ENCODE measurements around the gene FLAD1.

The FLAD1 gene

GRCh38 chr1:154952664-154953063 is 30.5 kb upstream of the FLAD1 start:
- no peak for DNase-seq

GRCh38 chr1:154953611-154954038 is 29.5 kb upstream of the FLAD1 start:
- DNase-seq, result no peak

GRCh38 chr1:154954541-154954940 is 28.6 kb upstream of the FLAD1 start:
- DNase-seq, result no peak

GRCh38 chr1:154955039-154955717 is 28.0 kb upstream of the FLAD1 start:
- DNase-seq, result peak; percentile 89

GRCh38 chr1:154955718-154956543 is 27.2 kb upstream of the FLAD1 start, which contains the start of gene PBXIP1:
Gene PBXIP1, minus strand, starts transcription at chr1:154956099. Its CDS starts 2,378 bp downstream, at chr1:154953721.
- DNase-seq, result peak; percentile 95

DNA sequence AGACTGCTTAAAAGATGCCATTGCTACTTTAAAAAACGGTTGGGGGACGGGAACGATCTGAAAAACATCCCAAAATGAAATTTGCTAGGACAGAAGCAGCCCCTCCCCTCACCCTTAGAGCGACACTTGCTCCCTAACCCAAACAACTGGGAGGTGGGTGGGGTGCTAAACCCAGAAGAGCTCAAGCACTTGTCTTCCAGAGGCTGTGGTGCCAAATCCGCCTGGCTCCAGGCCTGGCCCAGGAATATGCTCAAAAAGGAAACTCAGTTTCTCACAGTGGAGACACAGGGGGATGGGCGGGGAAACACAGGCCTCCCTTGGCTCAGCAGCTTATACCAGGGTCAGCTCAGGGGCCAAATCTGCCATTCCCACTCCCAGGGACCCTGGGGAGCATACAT is 26.6 kb upstream of the FLAD1 start:
- no peak for DNase-seq

- DNase-seq, result no peak
Observed at GRCh38 chr1:154957091-154957657, 26.0 kb upstream of the FLAD1 start.

DNA sequence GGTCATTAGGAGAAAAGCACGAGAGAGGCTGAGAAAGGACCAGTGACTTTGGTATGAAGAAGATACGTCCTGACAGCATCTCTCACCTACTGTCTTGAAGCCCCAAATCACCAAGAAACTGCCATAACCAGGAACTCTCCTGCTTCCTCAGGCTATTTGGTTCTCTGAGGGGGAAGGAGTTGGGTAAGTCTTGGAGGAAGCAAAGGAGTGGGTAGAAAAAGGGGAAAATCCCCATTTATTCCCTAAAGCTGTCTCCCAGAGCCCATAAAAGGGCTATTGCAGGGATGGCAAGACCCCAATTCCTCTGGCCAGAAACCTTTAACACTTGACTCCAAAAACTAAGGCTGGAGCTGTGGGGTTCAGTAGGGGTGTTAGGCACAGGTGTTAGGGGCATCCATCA is 25.1 kb upstream of the FLAD1 start:
- DNase-seq, result no peak

DNA sequence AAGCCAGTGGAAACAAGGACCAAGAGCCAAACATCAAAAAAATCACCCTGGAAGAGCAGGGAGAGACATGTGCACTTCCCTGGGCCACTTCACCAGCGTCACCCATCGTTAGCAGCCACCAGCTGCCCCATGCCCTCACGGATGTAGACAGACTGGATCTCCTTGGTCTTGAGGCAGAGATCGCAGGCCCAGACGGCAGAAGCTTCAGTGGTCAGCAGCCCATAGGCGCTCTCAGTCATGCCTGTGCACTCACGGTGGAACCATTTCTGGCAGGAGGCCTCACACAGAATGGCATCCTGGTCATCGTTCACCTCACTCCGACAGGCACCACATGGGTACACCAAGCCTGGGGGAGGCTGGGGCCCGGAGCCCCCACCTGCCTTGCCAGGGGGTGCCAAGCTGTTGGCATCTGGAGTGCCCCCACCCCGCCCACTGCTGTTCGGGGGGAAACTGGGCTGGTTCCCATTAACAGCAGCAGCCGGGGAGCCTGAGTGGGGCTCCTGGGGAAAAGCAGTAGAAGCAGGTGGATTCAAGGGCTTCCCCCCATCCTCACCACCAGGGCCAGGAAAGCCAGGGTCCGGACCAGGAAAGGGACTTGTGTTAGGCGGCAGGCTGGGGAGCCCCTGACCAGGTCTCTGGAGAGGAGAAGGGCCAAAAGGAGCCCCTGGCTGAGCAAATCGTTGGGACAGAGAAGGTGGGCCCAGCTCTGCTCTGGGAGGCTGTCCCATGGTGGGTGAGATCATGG is 24.3 kb upstream of the FLAD1 start:
- no peak for DNase-seq

GRCh38 chr1:154959426-154959780 is 23.7 kb upstream of the FLAD1 start:
- DNase-seq, result no peak

- DNase-seq, result no peak
Observed at GRCh38 chr1:154960446-154961136, 22.6 kb upstream of the FLAD1 start.

DNA sequence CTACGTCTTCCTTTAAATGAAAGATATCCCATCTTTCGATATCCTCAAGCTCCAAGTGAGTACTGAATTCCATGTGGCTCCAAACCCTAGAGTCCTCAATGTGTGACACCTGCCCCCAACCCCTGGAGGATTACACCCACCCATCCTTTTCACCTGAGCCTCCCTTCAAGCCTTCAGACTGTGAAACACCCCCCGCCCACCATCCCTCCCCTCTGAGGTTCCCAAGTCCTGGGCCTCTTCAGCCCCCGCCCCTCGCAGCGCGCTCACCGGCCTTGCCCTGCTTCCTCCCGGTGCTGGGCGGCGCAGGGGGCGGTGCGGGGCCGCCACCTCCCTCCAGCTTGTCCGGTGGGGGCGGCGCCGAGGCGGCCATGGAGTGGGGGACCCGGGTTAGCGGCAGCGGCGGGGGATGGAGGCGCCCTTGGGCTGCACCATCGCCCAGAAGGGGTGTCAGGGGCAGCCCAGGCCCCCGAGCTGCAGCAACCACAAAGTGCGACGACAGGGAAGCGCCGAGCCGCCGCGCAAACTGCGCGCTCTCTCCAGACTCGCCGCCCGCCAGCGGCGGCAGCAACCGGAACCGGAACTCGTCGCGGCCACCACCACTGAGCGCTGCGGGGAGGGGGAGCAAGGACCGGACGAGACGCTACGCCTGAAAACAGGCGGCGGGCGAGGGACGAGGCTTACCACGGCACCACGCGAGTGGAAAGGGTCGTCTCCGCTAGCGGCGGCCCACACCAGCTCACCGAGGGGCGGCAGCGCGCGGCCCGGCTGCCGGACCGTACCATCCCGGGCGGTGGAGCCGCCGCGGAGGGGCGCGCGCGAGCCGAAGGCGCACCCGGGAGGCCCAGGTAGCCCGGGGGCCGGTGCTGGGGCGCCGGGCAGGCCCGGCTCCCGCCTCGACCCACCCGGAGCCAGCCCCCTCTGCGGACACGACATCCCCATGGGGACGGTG is 21.7 kb upstream of the FLAD1 start, which contains the start of gene PYGO2:
Gene PYGO2, minus strand, starts transcription at position 576 of the 949 bp plus-strand sequence. Its CDS starts 206 bp downstream, at position 370.
- DNase-seq, result peak; percentile 89

GRCh38 chr1:154962156-154962749 is 20.9 kb upstream of the FLAD1 start:
- DNase-seq, result peak; percentile 64

- DNase-seq, result no peak
Observed at GRCh38 chr1:154962795-154963330, 20.3 kb upstream of the FLAD1 start.

DNA sequence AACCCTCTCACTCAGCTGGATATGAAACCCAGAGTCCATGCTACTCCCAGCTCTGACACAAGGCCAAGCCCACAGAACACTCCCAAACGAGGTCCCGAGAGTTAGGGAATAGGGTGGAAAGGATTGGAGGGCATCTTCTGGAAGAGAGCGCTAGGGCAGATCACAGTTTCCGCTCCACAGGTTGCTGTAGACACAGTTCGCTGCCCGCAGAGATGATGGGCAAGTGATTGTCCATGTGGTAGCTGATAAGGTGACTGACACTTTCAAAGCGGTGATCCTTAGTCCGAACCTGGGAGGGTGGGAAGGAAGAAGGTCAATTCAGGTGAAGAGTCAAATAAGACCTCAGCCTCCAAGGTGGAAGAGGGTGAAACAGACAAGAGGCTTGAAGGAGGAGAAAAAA is 19.5 kb upstream of the FLAD1 start:
- DNase-seq, result no peak

DNA sequence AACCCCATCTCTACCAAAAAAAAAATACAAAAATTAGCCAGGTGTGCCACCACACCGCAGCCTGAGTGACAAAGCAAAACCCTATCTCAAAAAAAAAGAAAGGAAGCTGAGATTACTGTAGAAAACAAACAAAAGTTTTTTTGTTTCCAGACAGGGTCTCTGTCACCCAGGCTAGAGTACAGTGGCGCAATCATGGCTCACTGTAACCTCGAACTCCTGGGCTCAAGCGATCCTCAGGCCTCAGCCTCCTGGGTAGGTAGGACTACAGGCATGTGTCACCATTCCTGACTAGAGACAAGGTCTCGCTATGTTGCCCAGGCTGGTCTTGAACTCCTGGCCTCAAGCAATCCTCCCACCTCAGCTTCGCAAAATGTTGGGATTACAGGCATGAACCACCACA is 18.8 kb upstream of the FLAD1 start:
- no peak for DNase-seq

DNA sequence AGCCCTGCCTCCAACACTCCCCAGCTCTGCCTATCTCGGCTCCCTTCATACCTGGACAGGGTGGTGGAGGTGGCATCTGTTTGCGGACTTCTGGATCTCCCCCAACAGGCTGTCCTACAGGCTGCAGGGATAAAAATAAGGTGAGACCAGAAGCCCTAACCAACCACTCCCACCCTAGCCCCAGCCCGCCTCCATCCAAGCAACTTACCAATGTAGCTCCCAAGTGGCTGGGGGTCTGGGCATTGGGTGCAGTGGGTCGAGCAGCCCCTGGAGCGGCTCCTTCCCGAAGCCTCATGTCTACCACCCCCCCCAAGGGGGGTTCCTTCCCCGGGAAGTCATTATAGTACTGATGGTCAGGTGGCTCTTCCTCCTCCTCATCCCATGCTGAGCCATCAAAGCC is 17.0 kb upstream of the FLAD1 start:
- DNase-seq, result no peak

GRCh38 chr1:154967331-154967950 is 15.7 kb upstream of the FLAD1 start:
- no peak for DNase-seq

DNA sequence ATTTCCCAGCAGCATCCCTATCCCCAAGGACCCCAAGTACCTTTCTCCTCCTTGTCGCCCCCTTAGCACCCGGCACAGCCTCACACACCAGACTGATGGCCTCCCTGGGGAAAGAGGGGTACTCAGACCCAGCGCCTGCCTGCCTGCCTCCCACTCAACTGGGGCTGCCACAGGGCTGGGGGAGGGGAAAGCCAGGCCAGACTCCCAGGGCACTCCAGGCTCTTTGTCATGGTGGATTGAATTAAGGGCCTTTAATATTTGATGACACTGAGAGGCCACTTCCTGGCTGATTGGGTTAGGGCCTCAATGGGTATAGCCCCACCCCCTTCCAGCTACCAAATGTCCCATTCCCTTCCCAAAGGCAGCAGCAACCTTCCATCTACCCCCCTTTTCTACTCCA is 14.4 kb upstream of the FLAD1 start:
- DNase-seq, result no peak

DNA sequence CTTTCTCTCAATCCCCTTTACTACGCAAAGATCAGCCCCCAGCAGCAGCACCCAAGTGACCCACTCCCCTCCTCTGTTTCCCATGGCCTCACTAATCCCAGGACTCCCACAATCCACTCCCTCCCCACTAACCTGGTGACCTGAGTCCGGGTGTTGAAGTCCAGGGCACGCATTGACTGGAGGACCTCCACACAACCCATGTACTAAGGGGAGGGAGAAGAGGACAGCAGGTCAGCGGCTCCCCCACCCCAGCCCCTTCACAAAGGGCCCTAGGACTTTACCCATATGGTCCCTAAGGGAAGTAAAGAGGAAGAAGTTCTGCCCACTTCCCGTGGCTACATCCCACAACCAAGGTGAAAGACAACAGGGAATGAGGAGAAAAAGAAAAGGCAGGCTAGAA is 13.9 kb upstream of the FLAD1 start:
- DNase-seq, result no peak

Measured in hematopoietic multipotent progenitor cell treated with erythropoietin and hydrocortisone succinate and interleukin-3 and kit ligand, for 4 days (in vitro differentiated cells).